Stimulated activated CD4-positive, alpha-beta T cell treated with anti-CD3 and anti-CD28 coated beads, Interleukin-2, amount 100 ng/mL, for 48 hours (primary cell): ENCODE results near the gene SAMD3.
"Not testable (repeated sequence)": the region's sequence is repeated elsewhere in the genome, so short reads cannot be mapped to it uniquely, and the experiment has no call there.

ENCODE experiments used
- DNase-seq, 2 donors: peaks; one replicate each; pipeline ENCODE4 v3.0.0-alpha.2; 2020

The SAMD3 gene

GRCh38 chr6:130222775-130223174, at the start of gene SAMD3:
Gene SAMD3 (minus strand): TSS chr6:130222951. CDS start chr6:130215273, 7,678 bp downstream.
- no peak for DNase-seq

- no peak for DNase-seq
These were observed 47.4 kb upstream of the SAMD3 start for GRCh38 chr6:130269969-130270635.

- not testable (repeated sequence) for DNase-seq
These were observed 42.8 kb upstream of the SAMD3 start for GRCh38 chr6:130265553-130265952.

GRCh38 chr6:130262008-130262407, 39.3 kb upstream of the SAMD3 start:
- no peak for DNase-seq

GRCh38 chr6:130261558-130261957, 38.8 kb upstream of the SAMD3 start:
- DNase-seq: not testable (repeated sequence)

- not testable (repeated sequence) for DNase-seq
These were observed 38.0 kb upstream of the SAMD3 start for GRCh38 chr6:130260614-130261241.

- not testable (repeated sequence) for DNase-seq
These were observed 37.3 kb upstream of the SAMD3 start for GRCh38 chr6:130260050-130260462.

- DNase-seq: no peak
These were observed 36.8 kb upstream of the SAMD3 start for GRCh38 chr6:130259557-130259956.

GRCh38 chr6:130259140-130259539, 36.4 kb upstream of the SAMD3 start:
- no peak for DNase-seq

GRCh38 chr6:130252527-130253237, 29.9 kb upstream of the SAMD3 start:
- DNase-seq: no peak

- DNase-seq: no peak
These were observed 22.5 kb upstream of the SAMD3 start for GRCh38 chr6:130245267-130245666.

- DNase-seq: no peak
These were observed 22.0 kb upstream of the SAMD3 start for GRCh38 chr6:130244728-130245127.

GRCh38 chr6:130240232-130240631, 17.5 kb upstream of the SAMD3 start:
- no peak for DNase-seq

GRCh38 chr6:130239755-130240154, 17.0 kb upstream of the SAMD3 start:
- DNase-seq: no peak

GRCh38 chr6:130233330-130233729, 10.6 kb upstream of the SAMD3 start:
- no peak for DNase-seq

- not testable (repeated sequence) for DNase-seq
These were observed 7.8 kb upstream of the SAMD3 start for GRCh38 chr6:130230531-130230930.

GRCh38 chr6:130229645-130230044, 6.9 kb upstream of the SAMD3 start:
- DNase-seq: no peak

GRCh38 chr6:130223508-130223907, 757 bp upstream of the SAMD3 start:
- peak; percentile 26 to 30 for DNase-seq

- no peak for DNase-seq
These were observed 4.6 kb downstream of the SAMD3 start for GRCh38 chr6:130218134-130218533.

GRCh38 chr6:130216620-130217019, 6.1 kb downstream of the SAMD3 start:
- no peak for DNase-seq

GRCh38 chr6:130215526-130215925, 7.2 kb downstream of the SAMD3 start:
- no peak for DNase-seq

GRCh38 chr6:130212215-130212874, 10.4 kb downstream of the SAMD3 start:
- DNase-seq: no peak

GRCh38 chr6:130211691-130212090, 11.1 kb downstream of the SAMD3 start:
- DNase-seq: no peak
